Stimulated activated CD8-positive, alpha-beta memory T cell treated with anti-CD3 and anti-CD28 coated beads, Interleukin-7, amount 100 ng/mL, for 24 hours (primary cell): ENCODE data around the gene TRAF1.

Source experiments
- DNase-seq: peaks from one replicate; pipeline ENCODE4 v3.0.0-alpha.2; 2020; ENCODE audit warnings: low read depth

Gene TRAF1

GRCh38 chr9:120923620-120924328, 2.8 kb downstream of the TRAF1 start:
- DNase-seq = no peak

- no peak for DNase-seq
Measured at GRCh38 chr9:120922404-120923195, 4.0 kb downstream of the TRAF1 start.

DNA sequence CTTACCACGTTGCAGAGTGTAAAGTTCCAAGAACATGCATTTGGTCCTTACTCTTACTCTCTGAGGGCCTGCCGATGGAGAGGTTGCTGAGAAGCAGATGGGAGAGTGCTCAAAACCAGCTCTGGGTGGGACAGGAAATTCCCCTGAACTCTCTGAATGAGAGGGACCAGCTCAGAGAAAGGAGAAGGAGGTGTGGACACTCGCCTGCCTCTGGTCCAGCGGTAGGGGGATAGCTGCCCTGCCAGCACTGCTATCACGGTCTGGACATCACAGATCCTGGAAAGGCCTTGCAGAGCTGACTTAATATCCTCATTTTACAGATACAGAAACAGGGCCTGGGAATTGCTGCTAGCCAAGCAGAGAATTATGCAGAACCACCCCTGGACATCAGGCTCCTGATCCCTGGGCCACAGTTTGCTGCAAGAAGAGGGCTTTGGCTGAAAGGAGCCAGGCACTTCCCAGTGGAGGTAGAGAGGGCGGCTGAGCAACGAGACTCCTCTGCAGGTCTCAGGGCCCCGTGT, 4.9 kb downstream of the TRAF1 start:
- DNase-seq = no peak

DNA sequence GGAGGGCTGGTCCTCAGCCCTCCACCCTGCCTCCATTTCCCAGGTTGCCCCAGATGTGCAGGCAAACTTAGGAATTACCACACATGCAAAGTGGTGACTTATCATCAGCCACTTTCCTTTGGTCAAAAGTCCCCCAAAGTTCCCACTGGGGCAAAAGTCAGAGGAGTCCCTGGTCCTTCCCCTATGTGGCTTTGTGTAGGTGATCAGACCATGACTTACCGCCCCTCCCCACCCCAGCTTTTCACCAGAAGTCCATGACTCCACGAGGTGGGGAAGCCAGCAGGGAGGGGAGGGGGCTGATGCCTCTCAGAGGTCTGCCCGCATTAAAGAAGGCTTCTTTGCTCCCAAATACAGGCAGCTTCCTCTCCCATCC, 5.8 kb downstream of the TRAF1 start:
- no peak for DNase-seq

DNA sequence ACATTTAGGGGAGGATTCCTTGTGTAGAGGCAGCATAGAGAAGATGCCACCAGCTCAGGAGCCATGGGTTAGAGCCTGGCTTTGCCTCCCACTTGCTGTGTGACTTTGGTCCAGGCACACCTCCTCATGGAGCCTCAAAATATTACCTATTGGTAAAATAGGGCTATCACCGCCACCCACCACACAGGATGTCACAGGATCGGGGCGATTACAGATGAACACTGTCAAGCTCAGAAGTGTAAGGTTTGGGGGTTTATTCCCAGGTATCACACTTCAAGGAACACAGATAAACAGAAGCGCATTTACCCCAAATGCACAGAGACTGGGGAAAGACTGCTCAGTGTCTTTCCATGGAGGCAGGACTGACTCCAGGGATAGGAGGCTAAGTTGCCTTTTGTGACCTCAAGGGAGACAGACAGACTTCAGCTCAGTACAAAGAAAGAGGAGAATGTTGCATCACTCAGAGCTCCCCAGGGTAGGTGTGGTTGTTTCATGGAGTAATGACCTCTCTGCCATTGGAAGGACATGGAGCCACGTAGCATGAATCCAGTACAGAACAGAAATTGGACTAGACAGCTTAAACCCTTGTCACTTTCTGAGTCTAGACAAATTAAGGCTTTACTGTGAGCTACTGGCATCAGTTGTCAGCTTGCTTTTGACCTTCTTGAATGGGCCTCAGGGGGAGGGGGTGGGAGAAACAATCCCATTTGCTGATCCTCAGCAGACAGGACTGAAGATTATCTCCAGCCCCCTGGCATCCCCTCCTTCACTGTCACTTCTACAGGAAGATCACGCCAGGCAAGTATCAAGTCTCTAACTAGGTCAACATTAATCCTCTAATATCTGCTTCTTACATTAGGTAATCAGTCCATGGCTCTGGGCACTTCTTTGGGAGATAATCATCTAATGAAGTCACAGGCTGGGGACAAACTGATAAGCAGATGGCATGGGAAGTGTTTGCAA, 6.5 kb downstream of the TRAF1 start:
- DNase-seq = no peak

DNA sequence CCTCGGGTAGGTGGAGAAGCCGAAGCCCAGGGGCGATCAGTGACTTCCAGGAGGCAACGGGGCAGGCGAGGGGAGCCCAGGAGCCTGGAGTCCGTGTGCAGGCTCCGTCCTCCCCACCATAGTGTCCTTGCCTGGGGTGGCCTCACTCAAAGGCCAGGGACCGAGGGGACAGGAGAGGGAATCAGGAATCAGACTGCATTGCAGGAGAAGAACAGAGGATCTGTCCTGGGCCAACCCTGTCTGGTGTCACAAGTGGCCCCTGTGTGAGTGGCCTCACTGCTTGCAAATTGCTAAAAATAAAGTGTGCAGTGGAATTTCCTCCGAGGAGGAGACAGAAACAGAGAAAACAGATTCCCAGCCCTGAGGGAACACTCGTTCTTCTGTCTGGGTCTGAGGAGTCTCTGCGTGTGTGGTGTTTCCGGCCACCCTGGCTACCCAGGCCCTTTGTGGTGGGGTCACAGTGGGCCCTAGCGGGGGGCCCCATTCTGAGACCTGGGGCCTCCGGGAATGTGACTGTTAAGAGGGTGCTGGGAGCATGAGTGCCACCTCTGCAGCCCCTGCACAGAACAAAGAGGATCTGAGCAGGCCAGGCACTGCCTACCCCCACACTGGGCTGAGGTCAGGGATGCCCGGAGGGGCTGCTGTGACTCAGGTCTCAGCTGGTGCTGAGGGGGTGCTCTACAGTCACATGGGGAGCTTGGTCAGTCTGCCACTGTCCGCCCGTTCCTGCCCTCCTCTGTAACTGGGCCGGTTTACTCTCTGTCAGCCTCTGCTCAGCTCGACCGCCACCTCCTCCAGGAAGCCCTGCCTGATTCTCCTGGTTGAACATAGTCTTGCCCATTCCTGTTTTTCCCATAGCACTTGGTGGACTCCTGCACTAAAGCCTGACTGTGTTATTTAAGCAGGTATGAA, 7.4 kb downstream of the TRAF1 start:
- DNase-seq = no peak

DNA sequence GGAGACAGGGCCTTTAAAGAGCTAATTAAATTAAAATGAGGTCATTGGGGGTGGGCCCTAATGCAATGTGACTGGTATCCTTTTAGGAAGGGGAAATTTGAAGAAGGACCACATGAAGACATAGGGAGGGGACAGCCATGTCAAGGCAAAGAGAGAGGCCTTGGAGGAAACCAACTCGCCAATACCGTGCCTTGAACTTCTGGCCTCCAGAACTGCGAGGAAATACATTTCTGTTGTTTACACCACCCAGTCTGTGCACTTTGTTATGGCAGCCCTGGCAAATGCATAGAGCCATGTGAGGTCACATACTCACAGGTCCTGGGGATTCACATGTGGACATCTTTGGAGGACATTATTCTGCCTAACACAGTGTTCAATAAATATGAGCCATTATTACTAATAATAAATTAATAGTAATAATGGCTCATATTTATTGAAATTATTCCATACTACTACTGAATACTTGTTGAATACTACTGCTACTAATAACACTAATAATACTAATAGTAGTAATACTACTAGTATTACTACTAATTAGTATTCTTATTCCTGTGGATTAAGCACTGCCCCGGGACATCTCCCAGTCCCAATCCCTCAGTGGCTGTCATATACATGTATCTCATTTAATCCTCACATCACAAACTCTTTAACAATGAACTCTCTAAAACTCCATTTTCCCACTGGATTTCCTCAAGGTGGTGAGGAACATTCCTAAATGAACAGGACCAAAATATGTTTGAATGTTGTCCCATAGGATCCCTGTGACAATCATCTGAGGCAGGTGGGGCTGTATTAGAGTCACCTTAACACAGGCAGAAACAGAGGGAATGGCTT, 8.4 kb downstream of the TRAF1 start:
- no peak for DNase-seq

DNA sequence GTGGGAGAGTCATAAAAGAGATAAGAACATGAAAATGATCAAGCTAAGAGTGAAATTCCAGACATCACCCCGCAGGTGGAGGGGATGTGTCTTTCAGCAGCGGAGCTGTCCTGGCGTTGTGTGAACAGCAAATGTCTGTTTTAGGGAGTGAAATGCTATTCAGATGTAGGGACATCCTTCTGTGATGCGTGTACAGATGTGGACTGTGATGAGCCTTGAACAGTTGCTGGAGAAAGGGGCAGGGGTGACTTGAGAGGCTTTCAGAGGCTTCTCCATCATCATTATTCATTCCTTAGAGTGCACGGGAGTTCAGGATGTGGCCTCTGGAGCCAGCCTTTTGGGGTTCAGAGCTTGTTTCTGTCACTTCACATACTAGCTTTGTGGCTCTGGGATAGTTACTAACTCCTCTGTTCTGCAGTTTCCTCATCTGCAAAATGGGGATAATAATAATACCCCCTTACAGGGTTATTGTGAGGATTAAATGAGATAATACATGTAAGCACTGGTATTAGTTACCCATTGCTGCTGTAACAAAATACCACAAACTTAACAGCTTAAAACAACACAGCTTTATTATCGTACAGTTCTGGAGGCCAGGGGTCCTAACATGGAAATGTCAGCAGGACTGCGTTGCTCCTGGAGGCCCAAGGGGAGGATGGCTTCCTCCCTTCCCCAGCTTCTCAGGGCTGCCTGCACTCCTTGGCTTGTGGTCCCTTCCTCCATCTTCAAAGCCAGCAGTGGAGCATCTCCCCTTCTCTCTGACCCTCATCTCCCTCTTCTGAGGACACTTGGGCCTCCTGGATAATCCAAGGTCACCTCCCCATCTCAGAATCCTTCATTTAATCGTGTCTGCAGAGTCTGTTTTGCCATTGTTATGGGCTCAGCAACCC, 9.4 kb downstream of the TRAF1 start:
- no peak for DNase-seq

- no peak for DNase-seq
Measured at GRCh38 chr9:120916588-120916987, 10.0 kb downstream of the TRAF1 start.

DNA sequence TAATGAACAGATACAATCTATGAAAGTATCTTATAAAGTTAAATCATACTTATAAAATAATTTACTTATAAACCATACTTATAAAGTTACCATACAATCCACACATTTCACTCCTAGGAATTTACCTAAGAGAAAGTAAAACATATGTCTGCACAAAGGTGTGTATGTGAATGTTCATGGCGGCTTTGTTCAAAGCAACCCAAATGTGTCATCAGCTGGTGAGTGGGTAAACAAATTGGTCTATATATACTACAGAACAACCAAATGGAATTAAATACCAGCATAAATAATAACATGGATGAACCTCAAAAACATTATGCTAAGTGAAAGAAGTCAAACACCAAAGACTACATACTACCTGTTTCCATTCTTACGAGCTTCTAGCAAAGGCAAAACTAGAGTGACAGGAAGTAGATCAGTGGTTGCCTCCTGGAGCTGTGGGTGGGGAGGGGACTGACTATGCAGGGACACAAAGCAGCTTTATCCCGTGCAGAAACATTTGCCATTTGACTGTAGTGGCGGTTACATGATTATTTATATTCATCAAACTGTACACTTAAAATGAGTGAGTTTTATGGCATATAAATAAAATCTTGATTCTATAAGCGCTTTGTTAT, 10.6 kb downstream of the TRAF1 start:
- no peak for DNase-seq

GRCh38 chr9:120914953-120915352, 11.6 kb downstream of the TRAF1 start:
- no peak for DNase-seq

DNA sequence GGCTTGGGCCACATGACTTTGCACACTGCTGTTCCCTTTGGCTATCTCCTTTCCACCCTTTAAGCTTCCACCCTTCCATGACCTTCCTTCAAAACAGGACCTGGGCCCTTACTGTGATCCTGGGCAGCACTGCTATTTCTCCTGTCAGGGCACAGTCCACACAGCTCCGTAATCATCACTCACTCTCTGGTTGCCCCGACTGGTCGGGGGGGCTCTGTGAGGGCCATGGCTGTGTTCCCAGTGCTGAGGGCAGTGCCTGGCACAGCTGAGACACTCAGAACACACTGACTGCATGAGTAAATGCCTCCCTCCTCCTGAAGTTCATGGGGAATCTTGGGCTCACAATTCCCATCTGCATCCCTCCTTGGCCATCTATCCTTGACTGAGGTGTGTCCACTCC, 12.2 kb downstream of the TRAF1 start:
- no peak for DNase-seq

DNA sequence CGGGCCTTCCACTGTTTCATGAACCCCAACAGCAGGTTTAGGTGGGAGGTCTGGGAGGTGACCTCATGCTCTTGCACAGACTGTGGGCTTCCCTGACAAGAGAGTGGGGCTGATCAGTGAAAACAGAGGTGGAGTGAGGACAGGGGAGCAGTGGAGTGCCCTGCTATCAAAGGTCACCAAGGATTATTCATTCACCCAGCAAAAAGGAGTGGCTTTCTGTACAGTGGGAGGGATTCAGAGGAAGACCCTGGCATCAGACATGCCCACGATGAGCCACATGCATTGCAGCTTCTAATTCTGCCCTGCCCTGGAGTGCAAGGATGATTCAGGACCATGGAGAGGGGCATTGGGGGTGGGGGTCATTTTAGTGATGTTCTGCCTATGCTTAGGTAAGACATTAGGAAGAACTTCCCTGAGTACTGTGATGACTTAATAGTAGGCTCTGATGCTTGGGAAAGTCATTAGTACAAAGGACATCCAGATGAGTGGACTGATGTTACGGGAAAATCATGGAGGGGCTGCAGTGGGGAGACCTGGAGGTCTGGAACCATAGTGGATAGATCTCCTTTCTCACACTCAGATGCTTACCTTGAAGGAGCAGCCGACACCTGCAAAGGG, 12.8 kb downstream of the TRAF1 start:
- no peak for DNase-seq

DNA sequence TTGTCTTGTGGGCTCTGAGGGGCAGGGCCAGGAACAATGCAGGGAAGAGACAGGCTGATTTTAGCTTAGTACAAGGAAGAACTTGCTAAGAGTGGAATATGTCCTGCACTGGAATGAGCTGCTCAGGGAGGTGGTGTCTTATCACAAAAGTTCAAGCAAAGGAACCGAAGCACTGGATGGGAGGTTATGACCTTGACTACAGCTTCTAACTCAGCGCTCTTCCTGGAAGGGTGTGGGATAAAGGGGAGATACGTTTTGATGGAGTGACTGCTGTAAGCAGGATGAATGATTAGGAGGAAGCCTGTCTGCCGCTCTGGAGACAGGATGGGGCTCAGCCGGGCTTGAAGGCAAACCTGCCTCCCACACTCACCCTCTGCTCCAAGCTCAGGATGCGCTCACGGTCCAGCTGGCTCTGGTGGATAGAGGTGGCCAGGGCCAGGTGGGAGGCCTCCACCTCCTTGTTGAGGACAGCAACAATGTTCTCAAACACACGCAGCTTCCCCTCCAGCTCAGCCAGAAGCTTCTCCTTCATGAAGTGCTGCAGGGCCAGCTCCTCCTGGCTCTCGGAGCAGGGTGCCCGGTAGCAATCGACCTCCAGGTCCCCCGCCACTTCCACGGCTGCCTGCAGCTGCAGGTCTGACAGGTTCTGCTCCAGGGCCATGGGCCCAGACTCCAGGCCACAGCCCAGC, 13.5 kb downstream of the TRAF1 start:
- DNase-seq = no peak

DNA sequence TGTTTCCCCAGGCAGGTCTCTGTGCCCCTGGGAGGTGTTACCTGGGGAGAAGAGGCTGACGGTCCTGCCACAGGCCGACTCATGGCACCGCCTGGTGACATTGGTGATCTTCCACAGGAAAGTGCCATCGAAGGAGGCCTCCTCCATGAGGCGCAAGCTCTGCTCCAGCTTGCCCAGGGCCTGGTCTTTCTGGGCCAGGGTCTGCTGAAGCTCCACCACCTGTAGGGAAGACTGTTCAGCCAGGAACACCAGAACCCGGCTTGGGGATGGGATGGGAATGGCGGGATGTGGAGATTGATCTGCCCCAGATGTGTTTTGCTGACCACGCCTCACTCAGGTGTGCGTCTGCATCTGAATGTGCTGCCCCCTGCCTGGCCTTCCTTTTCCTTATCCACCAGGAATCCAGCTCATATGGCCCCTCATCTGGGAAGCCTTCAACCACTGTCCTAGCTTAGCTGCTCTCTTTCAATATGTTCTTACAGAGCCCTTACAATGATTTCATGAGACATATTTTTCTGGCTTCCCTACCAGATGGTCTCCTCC, 15.2 kb downstream of the TRAF1 start:
- no peak for DNase-seq

GRCh38 chr9:120910643-120911042, 16.0 kb downstream of the TRAF1 start:
- no peak for DNase-seq

DNA sequence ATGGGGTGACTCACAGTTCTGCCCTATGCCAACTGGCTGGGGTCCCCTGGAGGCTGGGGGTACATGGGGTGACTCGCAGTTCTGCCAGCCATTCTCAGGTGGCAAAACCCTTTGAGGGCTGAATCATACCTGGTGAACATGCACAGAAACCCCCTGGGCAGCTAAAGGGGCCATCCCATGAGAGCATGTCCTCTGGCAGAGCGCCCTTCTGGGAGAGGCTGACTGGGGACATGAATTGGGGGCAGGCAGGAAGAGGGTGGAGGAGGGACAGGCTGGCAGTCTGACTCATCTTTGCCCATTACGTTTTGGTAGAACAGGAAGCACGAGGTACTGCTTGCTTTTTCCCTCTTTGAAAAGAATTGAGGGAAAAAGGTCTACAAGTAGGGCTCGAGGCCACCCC, 16.7 kb downstream of the TRAF1 start:
- no peak for DNase-seq
